ENCODE data around the gene CPAMD8.
"Not testable (repeated sequence)": the region's sequence is repeated elsewhere in the genome, so short reads cannot be mapped to it uniquely, and the experiment has no call there.

CPAMD8 gene

DNA sequence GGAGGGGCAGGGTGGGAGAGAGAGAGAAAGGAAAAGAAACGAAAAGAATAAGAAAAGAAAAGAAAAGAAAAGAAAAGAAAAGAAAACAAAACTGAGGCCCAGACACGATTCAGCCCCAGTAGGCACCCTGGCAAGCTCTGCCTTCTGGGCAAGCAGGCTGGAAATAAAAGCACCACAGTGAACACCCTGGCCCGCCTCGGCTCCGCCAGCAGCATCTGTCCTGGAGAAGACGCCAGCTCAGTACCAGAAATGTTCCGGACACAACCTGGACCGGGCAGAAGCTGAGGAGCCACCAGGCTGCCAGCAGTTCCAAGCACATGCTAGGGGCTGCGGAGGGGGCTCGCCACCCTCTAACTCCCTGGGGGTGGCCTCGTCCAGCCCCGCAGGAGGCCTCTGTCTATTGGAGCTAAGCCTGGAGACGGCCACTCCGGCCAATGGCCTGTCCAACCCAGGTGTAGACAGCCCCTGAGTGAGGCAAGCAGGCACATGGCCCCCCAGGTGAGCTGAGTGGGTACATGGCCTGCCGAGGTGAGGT, 11.4 kb upstream of the CPAMD8 start:
- DNase-seq = no peak

DNA sequence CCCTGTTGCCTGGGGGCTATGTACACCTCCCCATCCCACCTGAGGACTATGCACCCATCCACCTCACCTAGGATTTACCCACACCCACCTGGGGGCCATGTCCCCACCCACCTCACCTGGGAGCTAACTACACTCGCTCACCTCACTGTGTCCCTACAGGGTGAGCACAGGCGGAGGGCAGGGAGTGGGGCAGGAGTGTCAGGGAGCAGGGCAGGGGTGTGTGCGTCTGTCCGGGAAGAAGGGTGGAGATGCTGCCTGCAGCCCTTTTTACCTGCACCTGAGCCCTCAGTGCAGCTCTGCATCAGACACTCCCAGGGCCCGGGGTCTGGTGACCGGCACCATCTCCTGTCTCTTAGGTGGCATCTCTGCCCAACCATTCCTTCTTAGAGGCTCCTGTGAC, 10.6 kb upstream of the CPAMD8 start:
- no peak for DNase-seq

DNA sequence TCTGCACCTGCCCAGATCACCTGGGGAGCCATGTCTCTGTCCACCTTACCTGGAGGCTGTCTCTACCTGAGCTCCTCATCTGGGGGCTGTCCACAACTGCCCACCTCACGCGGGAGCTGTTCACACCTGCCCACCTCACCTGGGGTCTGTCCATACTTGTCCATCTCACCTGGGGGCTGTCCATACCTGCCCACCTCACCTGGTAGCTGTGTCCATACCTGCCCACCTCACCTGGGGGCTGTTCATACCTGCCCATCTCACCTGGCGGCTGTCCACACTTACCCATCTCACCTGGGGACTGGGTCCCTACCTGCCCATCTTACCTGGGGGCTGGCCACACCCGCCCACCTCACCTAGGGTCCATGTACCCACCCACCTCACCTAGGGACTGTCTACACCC, 10.0 kb upstream of the CPAMD8 start:
- DNase-seq = no peak

DNA sequence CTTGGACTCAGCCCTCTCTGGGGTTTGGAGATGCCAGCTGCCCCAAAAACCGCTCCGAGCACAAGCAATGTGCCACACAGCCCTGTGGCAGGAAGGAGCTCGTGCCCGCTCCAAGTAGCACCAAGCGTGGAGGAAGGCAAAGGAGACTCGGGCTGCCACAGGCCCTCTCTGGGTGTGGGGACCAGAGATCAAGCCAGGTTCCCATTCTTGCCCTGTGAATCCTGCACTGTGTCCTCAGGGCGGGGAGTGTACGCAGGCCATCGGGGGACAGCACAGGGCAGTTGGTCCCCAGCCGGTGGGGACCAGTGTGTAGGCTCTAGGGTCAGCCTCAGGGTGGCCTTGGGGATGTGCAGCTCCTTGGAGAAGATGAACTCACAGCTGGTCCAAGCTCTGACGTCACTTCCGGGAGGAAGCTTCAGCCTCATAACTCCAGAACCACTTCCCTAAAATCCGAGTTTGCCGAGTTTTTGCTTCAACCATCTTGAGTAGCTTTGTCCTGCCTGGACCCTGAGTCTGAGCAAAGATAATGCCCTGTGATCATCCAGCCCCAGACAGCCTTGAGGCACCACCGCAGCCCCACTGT, 9.3 kb upstream of the CPAMD8 start:
- no peak for DNase-seq

DNA sequence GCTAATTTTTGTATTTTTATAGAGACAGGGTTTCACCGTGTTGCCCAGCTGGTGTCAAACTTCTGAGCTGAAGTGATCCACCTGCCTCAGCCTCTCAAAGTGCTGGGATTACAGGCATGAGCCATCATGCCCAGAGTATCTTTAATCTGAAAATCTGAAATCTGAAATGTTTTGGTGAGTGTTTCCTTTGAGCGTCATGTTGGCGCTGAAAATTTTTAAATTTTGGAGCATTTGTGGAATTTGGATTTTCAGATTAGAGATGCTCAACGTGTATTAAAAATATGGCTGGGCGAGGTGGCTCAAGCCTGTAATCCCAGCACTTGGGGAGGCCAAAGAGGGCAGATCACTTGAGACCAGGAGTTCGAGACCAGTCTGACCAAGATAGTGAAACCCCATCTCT, 5.1 kb upstream of the CPAMD8 start:
- DNase-seq = no peak

- no peak for DNase-seq
Measured at GRCh38 chr19:17027535-17027975, 945 bp upstream of the CPAMD8 start.

DNA sequence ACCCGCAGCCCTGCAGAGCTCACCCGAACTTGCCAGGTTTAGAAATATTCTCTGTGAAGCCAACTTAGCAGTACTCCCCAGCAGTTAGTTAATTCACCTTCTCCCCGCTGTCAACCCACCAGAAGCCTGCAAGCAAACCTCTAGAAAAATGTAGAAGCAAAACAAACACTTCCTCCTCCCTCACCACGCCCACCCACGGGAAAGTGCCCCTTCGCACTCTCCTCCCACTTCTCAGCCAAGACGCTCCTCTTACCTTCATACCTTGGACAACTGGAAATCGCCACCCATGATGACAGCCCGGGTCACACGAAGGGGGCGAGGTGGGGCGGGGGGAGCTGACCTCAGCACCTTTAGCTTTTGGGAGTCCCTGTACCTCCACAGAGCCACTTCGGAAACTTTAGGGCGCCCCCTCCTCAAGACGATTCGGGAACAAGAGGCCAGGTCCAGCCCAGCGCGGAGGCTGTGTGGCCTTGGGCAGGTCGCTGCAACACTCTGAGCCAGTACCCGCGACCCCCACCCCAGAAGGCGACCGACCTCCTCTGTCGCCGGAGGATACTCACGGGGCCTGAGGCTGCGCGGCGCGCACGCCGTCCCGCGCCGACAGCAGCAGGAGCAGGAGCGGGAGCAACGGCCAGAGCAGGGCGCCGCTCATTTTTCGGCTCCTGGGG, 485 bp downstream of the CPAMD8 start:
- peak; percentile 10 for DNase-seq

DNA sequence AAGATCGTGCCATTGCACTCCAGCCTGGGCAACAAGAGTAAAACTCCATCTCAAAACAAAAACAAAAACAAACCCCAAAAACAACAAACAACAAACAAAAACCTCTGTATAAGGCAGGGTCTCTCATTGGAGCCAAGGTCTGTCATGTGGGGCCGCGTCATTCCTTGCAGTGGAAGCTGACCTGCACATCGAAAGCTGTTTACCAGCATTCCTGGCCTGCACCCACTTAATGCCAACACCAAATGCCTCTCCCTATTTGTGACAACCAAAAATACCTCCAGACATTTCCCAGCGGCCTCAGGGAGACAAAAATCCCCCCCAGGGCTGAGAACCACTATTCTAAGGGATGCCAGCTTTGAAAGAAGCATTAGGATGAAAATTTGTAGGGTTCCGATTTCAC, 1.2 kb downstream of the CPAMD8 start:
- no peak for DNase-seq

DNA sequence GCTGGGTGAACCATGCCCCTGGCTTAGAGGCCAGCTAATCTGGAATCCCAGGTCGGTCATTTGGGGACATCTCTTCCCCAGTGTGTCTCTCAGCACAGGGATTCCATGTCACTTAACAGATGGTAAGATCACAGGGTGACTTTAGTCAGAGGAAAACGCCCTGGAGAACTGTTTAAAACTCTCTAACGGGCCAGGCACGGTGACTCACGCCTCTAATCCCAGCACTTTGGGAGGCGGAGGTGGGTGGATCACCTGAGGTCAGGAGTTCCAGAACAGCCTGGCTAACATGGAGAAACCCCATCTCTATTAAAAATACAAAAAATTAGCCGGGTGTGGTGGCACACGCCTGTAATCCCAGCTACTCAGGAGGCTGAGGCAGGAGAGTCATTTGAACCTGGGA, 1.7 kb downstream of the CPAMD8 start:
- DNase-seq = not testable (repeated sequence)

GRCh38 chr19:17023805-17024204, 2.8 kb downstream of the CPAMD8 start:
- DNase-seq = no peak

GRCh38 chr19:17022738-17023137, 3.9 kb downstream of the CPAMD8 start:
- no peak for DNase-seq

DNA sequence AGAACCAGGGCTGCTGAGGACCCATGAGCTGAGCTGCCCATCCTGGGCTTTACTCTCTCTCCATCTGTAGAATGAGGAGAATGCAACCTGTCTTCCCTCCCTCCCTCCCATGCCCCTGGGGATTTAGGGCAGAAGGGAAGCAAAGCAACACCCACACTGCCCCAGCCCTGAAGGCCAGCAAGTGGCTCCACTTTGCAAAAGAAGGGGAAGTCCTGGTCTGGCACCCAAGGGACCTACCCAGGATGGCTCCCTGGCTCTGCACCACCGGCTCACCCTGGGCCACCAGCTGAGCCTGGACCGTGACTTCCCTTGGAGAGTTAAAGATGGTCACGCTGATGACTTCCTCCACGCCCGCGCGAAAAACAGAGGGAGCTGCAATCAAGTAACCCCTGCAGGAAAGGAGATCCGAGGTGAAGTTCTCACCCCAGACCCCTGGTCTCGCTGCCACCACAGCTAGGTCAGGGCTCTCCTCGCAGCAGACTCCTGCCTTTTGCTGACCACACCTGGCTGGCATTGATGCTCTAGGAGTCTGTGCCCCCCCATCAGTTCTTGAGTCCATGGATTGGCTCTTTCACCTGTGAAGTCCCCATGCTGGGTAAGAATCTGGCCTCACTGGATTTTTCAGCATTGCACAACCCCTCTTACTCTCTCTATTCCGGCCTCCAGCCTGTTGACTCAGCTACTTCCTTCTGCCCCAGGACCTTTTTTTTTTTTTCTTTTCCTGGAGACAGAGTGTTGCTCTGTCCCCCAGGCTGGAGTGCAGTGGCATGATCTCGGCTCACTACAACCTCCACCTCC, 4.6 kb downstream of the CPAMD8 start:
- DNase-seq = no peak

DNA sequence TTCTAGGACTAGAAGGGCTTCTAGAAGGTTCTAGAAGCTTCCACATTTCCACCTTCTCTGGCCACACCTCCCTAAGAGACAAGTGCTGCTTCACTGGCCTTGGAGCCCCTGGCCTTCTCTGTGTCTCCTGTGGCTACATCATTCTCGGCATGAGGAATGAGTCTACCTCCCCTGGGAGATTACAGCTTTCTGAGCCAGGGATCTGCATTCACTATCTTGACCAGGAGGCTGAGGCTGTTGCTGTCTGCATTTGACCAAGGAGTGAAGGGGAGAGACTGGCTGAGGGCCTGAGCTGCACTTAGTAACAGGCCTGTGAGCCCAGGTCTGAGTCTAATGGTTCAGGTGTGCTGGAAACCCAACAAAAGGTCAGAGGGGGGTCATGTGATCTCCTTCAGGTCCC, 5.3 kb downstream of the CPAMD8 start:
- no peak for DNase-seq

- DNase-seq = no peak
Measured at GRCh38 chr19:17020823-17021222, 5.8 kb downstream of the CPAMD8 start.

- no peak for DNase-seq
Measured at GRCh38 chr19:17020385-17020784, 6.2 kb downstream of the CPAMD8 start.

DNA sequence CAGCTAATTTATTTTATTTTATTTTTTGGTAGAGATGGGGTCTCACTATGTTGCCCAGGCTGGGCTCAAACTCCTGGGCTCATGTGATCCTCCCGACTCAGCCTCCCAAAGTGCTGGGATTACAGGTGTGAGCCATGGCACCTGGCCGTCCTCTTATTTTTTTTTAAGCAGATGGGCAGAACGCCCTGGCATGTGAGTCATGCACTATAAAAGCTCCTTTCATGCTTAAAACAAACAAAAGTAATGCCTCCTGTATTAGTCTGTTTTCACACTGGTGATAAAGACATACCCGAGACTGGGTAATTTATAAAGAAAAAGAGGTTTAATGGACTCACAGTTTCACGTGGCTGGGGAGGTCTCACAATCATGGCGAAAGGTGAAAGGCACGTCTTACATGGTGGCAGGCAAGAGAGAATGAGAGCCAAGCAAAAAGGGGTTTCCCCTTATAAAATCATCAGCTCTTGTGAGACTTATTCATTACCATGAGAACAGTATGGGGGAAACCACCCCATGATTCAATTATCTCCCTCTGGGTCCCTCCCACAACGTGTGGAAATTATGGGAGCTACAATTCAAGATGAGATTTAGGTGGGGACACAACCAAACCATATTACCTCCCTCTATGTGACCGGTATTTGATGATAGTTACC, 12.3 kb downstream of the CPAMD8 start:
- DNase-seq = not testable (repeated sequence)

- no peak for DNase-seq
Measured at GRCh38 chr19:17011485-17011884, 15.1 kb downstream of the CPAMD8 start.

GRCh38 chr19:17006579-17006978, 20.0 kb downstream of the CPAMD8 start:
- DNase-seq = no peak

- DNase-seq = no peak
Measured at GRCh38 chr19:17005000-17005399, 21.6 kb downstream of the CPAMD8 start.

DNA sequence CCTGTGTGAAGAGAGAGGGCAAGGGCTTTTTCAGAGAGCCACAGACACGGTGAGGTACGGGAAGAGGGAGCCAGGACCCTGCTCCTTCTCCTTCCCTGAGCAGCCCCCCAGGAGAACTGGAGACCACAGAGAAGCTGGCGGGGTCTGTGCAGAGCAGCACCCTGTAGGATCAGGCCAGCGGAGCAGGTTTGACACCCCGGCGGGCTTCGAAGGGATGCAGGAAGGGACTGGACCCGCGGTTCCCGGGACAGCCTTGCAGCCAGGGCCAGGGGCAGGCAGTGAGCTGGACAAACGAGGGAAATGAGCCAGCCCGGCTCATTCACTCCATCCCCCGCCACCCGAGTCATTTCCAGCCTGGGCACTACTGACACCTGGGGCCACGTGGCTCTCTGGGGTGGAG, 22.2 kb downstream of the CPAMD8 start:
- DNase-seq = no peak

- no peak for DNase-seq
Measured at GRCh38 chr19:17002455-17002854, 24.2 kb downstream of the CPAMD8 start.

DNA sequence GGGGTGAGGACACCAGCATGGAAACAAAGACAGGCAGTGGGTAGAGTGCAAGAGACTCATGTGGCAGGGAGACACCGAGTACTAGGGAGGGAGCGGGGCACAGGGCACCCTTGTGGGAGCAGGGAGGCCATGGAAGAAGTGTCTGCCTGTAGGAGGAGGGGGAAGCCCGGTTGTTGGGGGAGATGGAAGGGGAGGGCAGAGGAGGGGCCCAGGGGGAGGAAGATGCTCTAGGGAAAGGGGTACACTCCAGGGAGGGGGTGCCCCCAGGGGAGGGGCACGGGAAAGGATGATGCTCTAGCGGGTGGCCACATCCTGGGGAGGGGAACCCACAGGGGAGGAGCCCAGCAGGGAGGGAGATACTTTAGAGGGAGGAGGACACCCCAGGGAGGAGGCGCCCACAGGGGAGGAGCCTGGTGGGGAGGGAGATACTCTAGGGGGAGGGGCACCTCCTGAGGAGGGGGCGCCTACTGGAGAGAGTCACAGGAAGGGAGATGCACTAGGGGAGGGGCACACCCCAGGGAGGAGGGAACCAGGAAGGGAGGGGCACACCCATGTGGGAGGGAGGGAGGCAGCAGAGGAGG, 24.9 kb downstream of the CPAMD8 start:
- peak; percentile 64 for DNase-seq

GRCh38 chr19:16998635-16999194, 27.9 kb downstream of the CPAMD8 start:
- DNase-seq = no peak

Measured in activated gamma-delta T cell treated with Interleukin-2 at 50 U/mL for 16 hours (primary cell).